Transverse colon (tissue), 4 donors: ENCODE results near the gene UNC13B. TPM values are rescaled to one million over a fixed set of nuclear protein-coding genes. Genes with fewer than 3 reads are reported as not detected.
"Not testable (repeated sequence)": the region's sequence is repeated elsewhere in the genome, so short reads cannot be mapped to it uniquely, and the experiment has no call there.

Experiments
- DNase-seq: peaks from one replicate; pipeline ENCODE4 v3.0.0-alpha.2; 2019
- H3K27ac ChIP-seq, 4 donors: fragments of 200-600 bp; sonication (generic); 2 replicates each; pipeline ENCODE4 v1.5.1; 2016 to 2018; ENCODE audit warnings: inconsistent platforms in 4 of 4
- H3K27me3 ChIP-seq: fragments of 200-600 bp; sonication (generic); 2 replicates; pipeline ENCODE4 v1.5.1; 2017; ENCODE audit warnings: inconsistent platforms
- H3K36me3 ChIP-seq, 4 donors: fragments of 200-600 bp; sonication (generic); 2 replicates each; pipeline ENCODE4 v1.5.1; 2017 to 2019; ENCODE audit warnings: inconsistent platforms in 4 of 4
- H3K4me1 ChIP-seq, 4 donors: fragments of 200-600 bp; sonication (generic); 2 replicates each; pipeline ENCODE4 v1.5.1; 2017 to 2020; ENCODE audit warnings: inconsistent platforms in 4 of 4
- H3K4me3 ChIP-seq, 4 donors: fragments of 200-600 bp; sonication (generic); 1 replicate in 1 of 4; 2 replicates in 3 of 4; pipeline versions ENCODE4 v1.5.1 to v1.6.1; 2017 to 2019; ENCODE audit warnings: inconsistent platforms in 4 of 4
- H3K9me3 ChIP-seq, 2 donors: fragments of 200-600 bp; sonication (generic); 2 replicates each; pipeline ENCODE4 v1.5.1; 2017 to 2019; ENCODE audit warnings: inconsistent platforms in 2 of 2
- EP300 ChIP-seq: sonication (generic); formaldehyde crosslinking; IDR thresholded peaks from one replicate; pipeline ENCODE4 v1.6.1; 2017; ENCODE audit warnings: antibody characterized with exemption, low read depth
- POLR2A ChIP-seq: fragments of 450-650 bp; IDR thresholded peaks from one replicate; pipeline ENCODE4 v1.6.1; 2016; ENCODE audit warnings: antibody characterized with exemption, mild to moderate bottlenecking, moderate library complexity
- POLR2AphosphoS5 ChIP-seq, 3 donors: sonication (generic); formaldehyde crosslinking; IDR thresholded peaks; one replicate each; pipeline ENCODE4 v1.6.1; 2016; ENCODE audit warnings: antibody characterized with exemption in 3 of 3
- WGBS, 2 donors: methylation state at CpG; one replicate each; pipeline ENCODE4 v1.1.5; 2018; ENCODE audit warnings: low coverage in 1 of 2; 5-methylcytosine and 5-hydroxymethylcytosine counted together
- in situ Hi-C, 4 donors: fragments of 200-750 bp; cut with MboI; loops; one replicate each; pipeline versions ENCODE4 v1.15.0 to v1.15.1; 2017; ENCODE audit warnings: low sequenced_read_pairs in 3 of 4, low pct_ligation_motif_present in 1 of 4, low pct_unique_long_range_greater_than_20kb in 1 of 4
- intact Hi-C: fragments of 100-400 bp; cut with DNase I; formaldehyde crosslinking; loops from one replicate; pipeline ENCODE4 v1.15.1; 2023; ENCODE audit warnings: low total_unique reads
- total RNA-seq, 4 donors: library from RNA; depleted of rRNA; stranded (reverse); fragments of >200 nt; gene quantifications; one replicate each; pipeline ENCODE4 v1.1.0, GENCODE V29; 2016
- TF ChIP-seq, protein P1 (sequence below), 5 experiments: fragments of 200-600 bp in 3 of 5; fragments of 450-650 bp in 2 of 5; sonication (generic) in 3 of 5; IDR thresholded peaks; 1 replicate in 2 of 5; 2 replicates in 3 of 5; pipeline ENCODE4 v1.5.1; 2016 to 2017; ENCODE audit warnings: antibody characterized with exemption in 5 of 5, inconsistent platforms in 3 of 5, mild to moderate bottlenecking in 2 of 5, moderate library complexity in 1 of 5

The UNC13B gene
- total RNA-seq, 4 donors from 2014 or later, result 52.1 to 67.0 (median 58.9) TPM

DNA sequence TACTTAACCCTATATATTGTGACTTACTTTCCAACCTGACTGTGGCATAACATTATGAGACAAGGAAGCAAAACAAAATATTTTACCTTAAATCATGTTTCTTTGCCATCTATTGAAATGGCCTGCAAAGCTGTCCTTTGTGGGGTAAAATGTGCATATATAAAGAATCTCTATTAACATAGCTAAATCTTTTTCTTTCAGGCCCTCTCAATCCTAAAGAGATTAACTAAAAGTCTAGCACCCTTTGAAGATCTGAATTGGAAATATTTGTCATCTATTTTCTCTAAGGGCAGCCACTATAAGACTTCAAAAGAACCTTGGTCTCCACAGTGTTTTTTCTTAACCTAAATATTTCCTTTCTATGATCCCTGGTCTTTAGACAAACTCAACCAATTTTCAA is 5.0 kb upstream of the UNC13B start:
- Histone ChIP-seq H3K4me3 (no peak overlapping the region), H3K4me1 (peaks cover 0 to 9% (median 2%) of the 10 kb centered on the region in 4 donors), H3K27ac (no peak overlapping the region), H3K36me3 (no peaks in the 10 kb centered on the region), H3K9me3 (no peaks in the 10 kb centered on the region), H3K27me3 (no peaks in the 10 kb centered on the region)
- DNase-seq, result no peak
- intact Hi-C loops (no loop called here), in situ Hi-C loops (no loop called here)
- TF ChIP-seq POLR2A (no peak), POLR2AphosphoS5 (IDR thresholded peaks at IDR 0.05) (no peak), EP300 (no peak)
- TF ChIP-seq, protein P1, sequence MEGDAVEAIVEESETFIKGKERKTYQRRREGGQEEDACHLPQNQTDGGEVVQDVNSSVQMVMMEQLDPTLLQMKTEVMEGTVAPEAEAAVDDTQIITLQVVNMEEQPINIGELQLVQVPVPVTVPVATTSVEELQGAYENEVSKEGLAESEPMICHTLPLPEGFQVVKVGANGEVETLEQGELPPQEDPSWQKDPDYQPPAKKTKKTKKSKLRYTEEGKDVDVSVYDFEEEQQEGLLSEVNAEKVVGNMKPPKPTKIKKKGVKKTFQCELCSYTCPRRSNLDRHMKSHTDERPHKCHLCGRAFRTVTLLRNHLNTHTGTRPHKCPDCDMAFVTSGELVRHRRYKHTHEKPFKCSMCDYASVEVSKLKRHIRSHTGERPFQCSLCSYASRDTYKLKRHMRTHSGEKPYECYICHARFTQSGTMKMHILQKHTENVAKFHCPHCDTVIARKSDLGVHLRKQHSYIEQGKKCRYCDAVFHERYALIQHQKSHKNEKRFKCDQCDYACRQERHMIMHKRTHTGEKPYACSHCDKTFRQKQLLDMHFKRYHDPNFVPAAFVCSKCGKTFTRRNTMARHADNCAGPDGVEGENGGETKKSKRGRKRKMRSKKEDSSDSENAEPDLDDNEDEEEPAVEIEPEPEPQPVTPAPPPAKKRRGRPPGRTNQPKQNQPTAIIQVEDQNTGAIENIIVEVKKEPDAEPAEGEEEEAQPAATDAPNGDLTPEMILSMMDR (IDR thresholded peaks at IDR 0.05), result no peak

DNA sequence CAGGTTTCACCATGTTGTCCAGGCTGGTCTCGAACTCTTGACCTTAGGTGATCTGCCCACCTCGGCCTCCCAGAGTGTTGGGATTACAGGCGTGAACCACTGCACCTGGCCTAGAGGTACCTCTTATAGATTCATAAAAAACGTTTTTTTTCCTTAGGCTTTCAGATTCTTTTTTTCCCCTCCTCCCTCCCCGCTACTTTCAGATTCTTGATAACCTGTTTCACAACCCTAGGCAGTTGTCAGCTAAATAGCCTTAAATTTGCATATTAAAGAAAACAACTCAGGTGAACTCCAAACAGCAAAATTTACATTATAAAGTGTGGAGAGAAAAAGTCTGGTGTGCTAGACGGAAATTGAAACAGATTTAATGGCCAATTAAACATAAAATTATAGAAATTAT is 4.0 kb upstream of the UNC13B start:
- intact Hi-C loops, result not testable (repeated sequence)

DNA sequence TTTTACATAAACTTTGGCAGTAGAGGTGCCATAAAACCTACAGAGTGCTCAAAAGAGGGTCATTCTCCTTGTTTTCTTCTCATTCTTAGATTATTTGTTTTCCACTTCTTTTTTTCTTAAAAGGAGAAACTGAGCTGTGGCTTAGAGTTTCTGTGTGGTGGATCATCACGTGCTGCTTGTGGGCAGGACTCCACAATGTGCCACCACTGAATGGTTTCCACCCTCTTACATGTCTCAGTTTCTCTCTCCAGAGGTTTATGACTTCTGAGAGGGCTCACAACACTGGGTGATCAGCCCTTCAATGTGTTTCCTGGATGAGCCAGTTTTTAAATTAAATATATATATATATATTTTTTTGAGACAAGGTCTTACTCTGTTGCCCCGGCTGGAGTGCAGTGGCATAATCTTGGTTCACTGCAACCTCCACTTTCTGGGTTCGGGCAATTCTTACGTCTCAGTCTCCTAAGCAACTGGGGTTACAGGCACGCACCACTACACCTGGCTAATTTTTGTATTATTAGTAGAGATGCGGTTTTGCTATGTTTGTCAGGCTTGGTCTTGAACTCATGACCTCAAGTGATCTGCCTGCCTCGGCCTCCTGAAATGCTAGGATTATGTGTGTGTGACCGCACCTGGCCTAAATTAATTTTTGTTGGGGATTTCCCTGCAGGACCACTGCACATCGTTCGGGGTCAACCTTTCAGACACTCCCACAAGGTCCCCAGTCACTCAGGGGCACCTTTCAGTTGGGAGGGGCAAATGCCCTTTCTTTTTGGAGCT is 3.1 kb upstream of the UNC13B start:
- Histone ChIP-seq H3K9me3 (no peaks in the 10 kb centered on the region), H3K27ac (peak overlapping the region in 1 of 4 donors; percentile 27), H3K27me3 (no peaks in the 10 kb centered on the region), H3K36me3 (no peaks in the 10 kb centered on the region), H3K4me3 (no peak overlapping the region), H3K4me1 (peaks cover 0 to 21% (median 13%) of the 10 kb centered on the region in 4 donors)
- no peak for DNase-seq
- TF ChIP-seq EP300 (no peak), POLR2A (no peak), POLR2AphosphoS5 (IDR thresholded peaks at IDR 0.05) (no peak)
- TF ChIP-seq, protein P1 (IDR thresholded peaks at IDR 0.05), result no peak
- in situ Hi-C loops (no loop called here), intact Hi-C loops (no loop called here)
- 73 to 83% methylated on average over 7 to 10 of the region's 10 CpGs for WGBS, 2 donors

More for the DNA sequence above, 4.0 kb upstream of the UNC13B start:
- H3K9me3 ChIP-seq, in situ Hi-C loops, H3K36me3 ChIP-seq, H3K27ac ChIP-seq, H3K27me3 ChIP-seq, DNase-seq, H3K4me3 ChIP-seq: not testable (repeated sequence)
- WGBS, 2 donors, result 65 to 71% methylated on average over 4 to 6 of the region's 6 CpGs
- H3K4me1 ChIP-seq, result peaks cover 0 to 13% (median 5%) of the 10 kb centered on the region in 4 donors

DNA sequence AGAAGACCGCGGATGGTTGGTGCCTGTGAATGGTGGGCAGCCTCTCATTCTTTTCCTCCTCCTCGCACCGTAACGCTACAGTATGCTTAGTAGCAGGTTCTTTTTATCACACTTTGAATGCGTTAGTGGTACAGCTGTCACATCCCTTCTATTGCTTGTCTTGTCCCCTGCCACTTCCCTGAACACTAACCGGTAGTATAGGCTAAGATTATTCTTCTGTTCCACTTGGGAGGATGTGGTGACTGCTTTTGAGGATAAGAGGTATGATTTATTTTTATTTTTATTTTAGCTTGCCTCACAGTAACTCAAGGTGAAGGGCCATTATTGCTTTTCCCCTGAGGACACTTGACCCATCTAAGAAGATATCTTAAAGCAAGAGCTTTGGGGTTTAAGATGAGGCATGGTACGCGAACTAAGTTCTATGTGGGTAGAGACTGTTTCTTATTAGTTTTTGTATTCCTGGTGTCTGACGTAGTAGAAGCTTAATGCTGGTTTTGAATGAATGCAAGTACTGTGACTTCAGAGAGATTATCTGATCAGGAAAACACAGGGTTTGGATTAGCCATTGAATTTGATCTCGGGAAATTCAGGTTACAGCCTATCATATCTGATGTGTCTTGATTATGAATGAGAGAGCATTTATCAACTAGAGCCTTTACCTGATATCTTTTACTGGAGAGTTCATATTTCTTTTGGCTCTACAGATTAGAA is 951 bp downstream of the UNC13B start:
- 13 to 15% methylated on average over 11 of the region's 11 CpGs for WGBS, 2 donors
- no peak for TF ChIP-seq POLR2A
- TF ChIP-seq POLR2AphosphoS5 (IDR thresholded peaks at IDR 0.05), result no peak
- no peak for TF ChIP-seq EP300
- TF ChIP-seq, protein P1 (IDR thresholded peaks at IDR 0.05), result no peak
- H3K27me3 ChIP-seq, result no peaks in the 10 kb centered on the region
- in situ Hi-C loops, result no loop called here
- peaks cover 3 to 29% (median 16%) of the 10 kb centered on the region in 4 donors for H3K4me1 ChIP-seq
- DNase-seq, result no peak
- no peaks in the 10 kb centered on the region for H3K9me3 ChIP-seq
- intact Hi-C loops, result no loop called here
- peak overlapping the region; percentile 91 to 94 (median 93) for H3K27ac ChIP-seq
- H3K4me3 ChIP-seq, result peak overlapping the region; percentile 59 to 75 (median 66)
- no peaks in the 10 kb centered on the region for H3K36me3 ChIP-seq
